Vagina (tissue), 2 donors: Measurements from ENCODE around the gene POGLUT2. TPM values are rescaled to one million over a fixed set of nuclear protein-coding genes. Genes with fewer than 3 reads are reported as not detected.

ENCODE experiments used
- DNase-seq, 2 donors: peaks; one replicate each; pipeline ENCODE4 v3.0.0-alpha.2; 2017; ENCODE audit errors: extremely low spot score in 2 of 2
- H3K27ac ChIP-seq: fragments of 200-600 bp; sonication (generic); one replicate; pipeline ENCODE4 v1.5.1; 2019
- H3K27me3 ChIP-seq: fragments of 200-600 bp; sonication (generic); one replicate; pipeline ENCODE4 v1.5.1; 2019
- H3K36me3 ChIP-seq, 2 donors: fragments of 200-600 bp; sonication (generic); one replicate each; pipeline ENCODE4 v1.5.1; 2017 to 2019
- H3K4me1 ChIP-seq: fragments of 200-600 bp; sonication (generic); one replicate; pipeline ENCODE4 v1.5.1; 2019
- H3K4me3 ChIP-seq, 2 donors: fragments of 200-600 bp; sonication (generic); 1 replicate in 1 of 2; 2 replicates in 1 of 2; pipeline ENCODE4 v1.5.1; 2016 to 2019
- H3K9me3 ChIP-seq: fragments of 200-600 bp; sonication (generic); one replicate; pipeline ENCODE4 v1.5.1; 2019
- POLR2A ChIP-seq, 2 donors: fragments of 450-650 bp; IDR thresholded peaks; one replicate each; pipeline ENCODE4 v1.6.1; 2017; ENCODE audit warnings: antibody characterized with exemption in 2 of 2, mild to moderate bottlenecking in 2 of 2, moderate library complexity in 2 of 2
- POLR2AphosphoS5 ChIP-seq, 2 donors: sonication (generic); formaldehyde crosslinking; IDR thresholded peaks; one replicate each; pipeline ENCODE4 v1.9.0; 2017; ENCODE audit warnings: antibody characterized with exemption in 2 of 2, mild to moderate bottlenecking in 2 of 2, low read depth in 1 of 2; ENCODE audit not compliant: insufficient read depth in 1 of 2
- intact Hi-C: fragments of 100-400 bp; cut with DNase I; formaldehyde crosslinking; loops from one replicate; pipeline ENCODE4 v1.15.1; 2023
- total RNA-seq: library from RNA; depleted of rRNA; stranded (reverse); fragments of >200 nt; gene quantifications from one replicate; pipeline ENCODE4 v1.2.3, GENCODE V29; 2016
- TF ChIP-seq, protein P1 (sequence below), 3 experiments: fragments of 450-650 bp in 2 of 3; fragments of 200-600 bp in 1 of 3; sonication (generic) in 1 of 3; IDR thresholded peaks; one replicate each; pipeline ENCODE4 v1.5.1; 2017 to 2019; ENCODE audit warnings: antibody characterized with exemption in 3 of 3, mild to moderate bottlenecking in 2 of 3, moderate library complexity in 2 of 3

The POGLUT2 gene
- total RNA-seq, 1 donor from 2014 or later: 5.4 TPM

DNA sequence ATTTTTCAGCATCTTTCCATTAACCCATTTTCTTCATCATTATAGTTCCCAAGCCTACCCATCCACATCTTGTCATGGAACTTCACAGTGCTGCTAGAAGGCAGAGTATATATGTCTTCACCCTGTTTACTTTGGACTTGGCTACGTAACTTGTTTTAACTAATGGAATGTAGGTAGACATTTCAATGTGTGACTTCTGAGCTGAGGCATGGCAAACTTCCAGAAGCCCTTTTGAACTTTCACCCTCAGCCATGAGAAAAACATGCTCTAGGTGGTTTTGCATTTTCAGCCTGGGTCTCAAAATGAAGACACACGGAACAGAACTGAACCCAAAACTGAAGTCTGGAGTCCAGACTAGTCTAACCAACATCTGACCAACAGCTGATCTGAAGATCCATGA, 28.3 kb downstream of the POGLUT2 start:
- no peak for DNase-seq
- peaks cover 0 to 6% of the 10 kb centered on the region in 2 donors for H3K36me3 ChIP-seq
- H3K9me3 ChIP-seq: no peaks in the 10 kb centered on the region
- peaks cover 16% of the 10 kb centered on the region for H3K4me1 ChIP-seq
- TF ChIP-seq POLR2AphosphoS5 (IDR thresholded peaks at IDR 0.05; ENCODE audit: insufficient read depth in 1 of 2, low read depth in 1 of 2) (no peak), POLR2A (IDR thresholded peaks at IDR 0.05) (no peak)
- TF ChIP-seq, protein P1, sequence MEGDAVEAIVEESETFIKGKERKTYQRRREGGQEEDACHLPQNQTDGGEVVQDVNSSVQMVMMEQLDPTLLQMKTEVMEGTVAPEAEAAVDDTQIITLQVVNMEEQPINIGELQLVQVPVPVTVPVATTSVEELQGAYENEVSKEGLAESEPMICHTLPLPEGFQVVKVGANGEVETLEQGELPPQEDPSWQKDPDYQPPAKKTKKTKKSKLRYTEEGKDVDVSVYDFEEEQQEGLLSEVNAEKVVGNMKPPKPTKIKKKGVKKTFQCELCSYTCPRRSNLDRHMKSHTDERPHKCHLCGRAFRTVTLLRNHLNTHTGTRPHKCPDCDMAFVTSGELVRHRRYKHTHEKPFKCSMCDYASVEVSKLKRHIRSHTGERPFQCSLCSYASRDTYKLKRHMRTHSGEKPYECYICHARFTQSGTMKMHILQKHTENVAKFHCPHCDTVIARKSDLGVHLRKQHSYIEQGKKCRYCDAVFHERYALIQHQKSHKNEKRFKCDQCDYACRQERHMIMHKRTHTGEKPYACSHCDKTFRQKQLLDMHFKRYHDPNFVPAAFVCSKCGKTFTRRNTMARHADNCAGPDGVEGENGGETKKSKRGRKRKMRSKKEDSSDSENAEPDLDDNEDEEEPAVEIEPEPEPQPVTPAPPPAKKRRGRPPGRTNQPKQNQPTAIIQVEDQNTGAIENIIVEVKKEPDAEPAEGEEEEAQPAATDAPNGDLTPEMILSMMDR (IDR thresholded peaks at IDR 0.05): no peak
- intact Hi-C loops: no loop called here
- no peaks in the 10 kb centered on the region for H3K27me3 ChIP-seq
- H3K27ac ChIP-seq: no peak overlapping the region
- H3K4me3 ChIP-seq: no peak overlapping the region

DNA sequence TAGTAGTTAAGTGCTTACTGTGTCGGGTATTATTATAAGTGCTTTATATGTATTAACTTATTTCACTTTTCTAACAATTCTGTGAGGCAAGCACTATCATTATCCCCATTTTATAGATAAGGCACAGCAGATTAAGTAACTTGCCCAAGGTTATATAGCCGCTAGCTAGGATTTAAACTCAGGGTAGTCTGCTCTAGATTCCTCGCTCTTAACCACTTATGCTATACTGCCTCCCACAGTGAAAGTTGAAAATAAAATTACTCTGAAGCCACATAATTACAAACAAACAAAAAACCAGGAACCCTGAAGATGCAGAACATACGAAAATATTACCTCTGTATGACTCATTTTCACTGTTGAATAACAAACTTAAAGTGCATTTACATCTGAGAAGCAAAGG, 29.1 kb downstream of the POGLUT2 start:
- Histone ChIP-seq H3K27me3 (no peaks in the 10 kb centered on the region), H3K9me3 (no peaks in the 10 kb centered on the region), H3K36me3 (peaks cover 0 to 6% of the 10 kb centered on the region in 2 donors), H3K4me1 (peaks cover 16% of the 10 kb centered on the region), H3K4me3 (no peak overlapping the region), H3K27ac (no peak overlapping the region)
- no peak for DNase-seq
- no peak for TF ChIP-seq POLR2A (IDR thresholded peaks at IDR 0.05)
- TF ChIP-seq, protein P1 (IDR thresholded peaks at IDR 0.05): no peak
- intact Hi-C loops: no loop called here

DNA sequence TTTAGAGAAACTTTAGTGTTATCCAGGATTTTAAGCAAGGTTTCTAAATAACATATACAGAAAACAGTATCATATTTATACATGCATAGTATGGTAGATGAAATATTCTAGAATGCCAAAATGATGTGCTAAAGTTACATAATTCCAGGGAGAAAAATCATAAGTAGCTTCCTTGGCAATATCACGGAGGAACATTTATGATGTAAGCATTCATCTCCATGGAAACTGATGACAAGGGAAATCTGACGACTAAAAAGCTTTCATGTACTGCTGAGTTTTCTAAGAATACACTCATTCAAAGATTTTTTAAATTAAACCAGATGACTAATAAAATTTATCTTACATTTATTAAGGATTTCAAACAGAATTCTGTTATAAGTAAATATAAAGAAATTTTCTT, 29.9 kb downstream of the POGLUT2 start:
- Histone ChIP-seq H3K36me3 (peaks cover 0 to 6% of the 10 kb centered on the region in 2 donors), H3K27me3 (no peaks in the 10 kb centered on the region), H3K4me1 (peaks cover 11% of the 10 kb centered on the region), H3K9me3 (no peaks in the 10 kb centered on the region), H3K27ac (no peak overlapping the region), H3K4me3 (no peak overlapping the region)
- TF ChIP-seq POLR2A (IDR thresholded peaks at IDR 0.05) (no peak), POLR2AphosphoS5 (IDR thresholded peaks at IDR 0.05; ENCODE audit: insufficient read depth in 1 of 2, low read depth in 1 of 2) (no peak)
- TF ChIP-seq, protein P1 (IDR thresholded peaks at IDR 0.05): no peak
- intact Hi-C loops: no loop called here
- DNase-seq: no peak

DNA sequence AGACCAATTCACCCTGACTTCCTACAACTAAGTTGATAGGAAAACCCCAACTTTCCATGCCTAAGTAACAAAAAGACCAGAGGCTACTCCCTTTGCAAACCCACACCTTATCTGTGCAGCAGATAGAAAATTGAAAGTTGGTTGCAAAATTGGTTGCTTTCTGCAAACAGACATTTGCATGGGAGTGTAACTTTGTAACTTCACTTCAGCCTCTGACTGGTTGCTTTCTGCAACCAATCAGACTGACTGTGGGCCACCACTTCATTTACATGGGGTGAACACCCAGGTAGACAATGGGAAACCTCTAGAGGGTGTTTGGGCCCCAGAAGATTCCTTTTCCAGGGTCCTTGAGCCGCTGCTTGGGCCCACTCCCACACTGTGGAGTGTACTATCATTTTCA, 35.0 kb downstream of the POGLUT2 start:
- no peak for DNase-seq
- intact Hi-C loops: no loop called here
- H3K4me1 ChIP-seq: no peaks in the 10 kb centered on the region
- TF ChIP-seq POLR2AphosphoS5 (IDR thresholded peaks at IDR 0.05; ENCODE audit: insufficient read depth in 1 of 2, low read depth in 1 of 2) (no peak), POLR2A (IDR thresholded peaks at IDR 0.05) (no peak)
- TF ChIP-seq, protein P1 (IDR thresholded peaks at IDR 0.05): no peak
- no peaks in the 10 kb centered on the region for H3K27me3 ChIP-seq
- H3K9me3 ChIP-seq: no peaks in the 10 kb centered on the region
- H3K27ac ChIP-seq: no peak overlapping the region
- no peak overlapping the region for H3K4me3 ChIP-seq
- H3K36me3 ChIP-seq: peaks cover 0 to 6% of the 10 kb centered on the region in 2 donors

DNA sequence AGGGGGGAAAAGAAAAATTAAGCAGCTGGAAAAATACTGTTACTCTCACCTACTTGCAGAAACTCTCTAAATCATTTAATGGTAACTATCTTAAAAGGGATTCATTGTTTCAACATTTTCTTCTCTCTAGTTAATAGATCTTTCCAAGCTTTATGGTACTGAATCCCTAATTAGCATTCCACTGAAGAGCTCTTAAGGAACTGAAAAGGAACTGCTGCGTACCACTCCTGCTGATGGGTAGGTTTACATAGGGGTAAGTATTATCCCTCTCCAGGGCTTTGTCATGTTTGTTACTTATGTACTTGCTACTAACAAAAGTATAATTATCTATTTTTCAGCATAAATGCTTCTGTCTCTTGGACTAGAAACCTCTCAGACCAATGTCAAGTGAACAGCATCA, 37.7 kb downstream of the POGLUT2 start:
- intact Hi-C loops: no loop called here
- H3K27me3 ChIP-seq: no peaks in the 10 kb centered on the region
- peaks cover 0 to 2% of the 10 kb centered on the region in 2 donors for H3K36me3 ChIP-seq
- no peak overlapping the region for H3K27ac ChIP-seq
- no peak for TF ChIP-seq POLR2A (IDR thresholded peaks at IDR 0.05)
- TF ChIP-seq, protein P1 (IDR thresholded peaks at IDR 0.05): no peak
- TF ChIP-seq POLR2AphosphoS5 (IDR thresholded peaks at IDR 0.05; ENCODE audit: insufficient read depth in 1 of 2, low read depth in 1 of 2): no peak
- no peaks in the 10 kb centered on the region for H3K9me3 ChIP-seq
- no peak for DNase-seq
- no peaks in the 10 kb centered on the region for H3K4me1 ChIP-seq
- no peak overlapping the region for H3K4me3 ChIP-seq
